OCI-M1 (cell line): Measurements from ENCODE around the gene CHKB.

Experiments
- DNase-seq: peaks from one replicate; lab custom pipeline; 2025; lab: John Stamatoyannopoulos, UW

Gene CHKB

DNA sequence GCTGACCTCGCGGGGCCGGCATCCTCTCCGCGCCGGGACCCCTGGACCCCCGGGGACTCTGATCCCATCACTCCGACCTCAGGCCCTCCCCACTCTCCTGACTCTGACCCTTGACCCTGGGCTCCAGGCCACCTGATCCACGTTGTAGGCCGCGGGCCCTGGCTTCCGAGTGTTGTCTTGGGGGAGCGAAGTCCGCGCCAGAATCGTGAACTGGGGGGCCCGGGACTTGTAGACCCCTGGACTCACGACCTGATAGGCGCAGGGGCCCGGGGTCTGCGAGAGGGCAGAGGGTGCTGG is 52.1 kb downstream of the CHKB start:
- DNase-seq, result no peak

DNA sequence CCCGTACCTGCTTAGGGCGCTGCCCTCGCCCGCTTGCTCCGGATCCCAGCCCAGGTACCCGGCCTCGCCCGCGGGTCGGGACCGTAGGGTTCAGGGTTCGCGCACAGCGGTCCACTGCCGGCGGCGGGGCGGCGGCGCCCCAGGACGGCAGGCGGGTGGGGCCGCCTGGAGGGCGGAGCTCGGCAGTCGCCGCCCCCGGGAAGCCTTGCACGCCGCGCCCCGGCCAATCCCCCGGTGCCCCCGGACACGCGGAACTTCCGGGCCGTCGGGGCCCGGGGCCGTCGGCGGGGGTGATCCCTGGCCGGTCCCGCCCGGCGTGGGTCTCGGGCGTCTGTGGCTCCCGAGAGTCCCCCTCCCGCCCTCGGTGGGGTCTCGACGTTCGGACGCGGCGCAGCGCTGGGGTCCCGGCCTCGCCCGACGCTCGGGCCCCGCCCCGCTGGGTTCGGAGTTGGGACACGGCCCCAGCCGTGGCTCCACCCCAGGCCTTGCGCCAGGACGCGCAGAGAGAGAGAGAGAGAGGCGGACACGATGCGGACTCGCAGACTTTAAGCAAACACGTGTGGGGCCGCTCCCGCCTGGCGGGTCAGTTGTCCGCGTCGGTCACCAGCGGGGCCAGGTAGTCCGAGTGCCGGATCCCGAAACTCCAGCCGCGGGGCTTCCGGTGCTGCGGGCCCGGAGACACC is 52.6 kb downstream of the CHKB start, which contains the start of gene TYMP:
Gene TYMP, minus strand, starts transcription at position 116 of the 683 bp plus-strand sequence. CDS start 303 bp downstream, outside the sequence.
- DNase-seq, result peak; percentile 70

DNA sequence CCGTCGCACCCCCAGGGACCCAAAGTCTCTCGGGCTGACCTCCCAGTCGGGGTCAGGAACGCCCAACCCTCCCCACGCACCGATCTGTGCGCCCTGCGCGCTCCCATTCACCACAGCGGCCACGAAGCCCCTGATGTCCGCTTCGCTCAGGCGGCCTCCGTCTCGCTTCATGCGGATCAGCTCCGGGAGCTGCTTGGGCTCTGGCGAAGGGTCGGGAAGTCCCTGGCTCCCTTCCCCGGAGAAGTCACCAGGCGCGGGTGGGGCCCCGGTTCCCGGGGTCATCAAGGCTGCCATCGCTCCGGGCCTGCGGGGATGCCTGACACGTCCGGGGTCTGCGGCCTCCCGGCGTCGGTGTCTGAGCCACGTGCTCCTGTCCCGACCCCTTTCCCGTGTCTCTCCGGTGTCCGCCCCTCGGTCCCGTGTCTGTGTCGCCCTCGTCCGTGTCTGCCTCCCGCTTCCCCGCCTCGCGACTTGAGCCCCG is 53.2 kb downstream of the CHKB start:
- no peak for DNase-seq
